B cell (primary cell): ENCODE data around the gene CTCFL. TPM values are rescaled to one million over a fixed set of nuclear protein-coding genes. Genes with fewer than 3 reads are reported as not detected.

Source experiments
- ATAC-seq: fragments of 200-7000 bp; cut with Tn5 transposase; one replicate; pipeline ENCODE4 v1.10.0; 2021; ENCODE audit warnings: low read depth, mild to moderate bottlenecking, moderate number of reproducible peaks, moderate library complexity
- CTCF ChIA-PET: fragments of 350-600 bp; sonication (Branson Sonifier 250); formaldehyde crosslinking; loops from one replicate; lab custom pipeline; 2021; ENCODE audit warnings: antibody characterized with exemption, inconsistent platforms; lab: Charles Lee
- POLR2A ChIA-PET: fragments of 350-600 bp; sonication (Branson Sonifier 250); formaldehyde crosslinking; loops from one replicate; lab custom pipeline; 2021; ENCODE audit warnings: antibody characterized with exemption; lab: Charles Lee
- DNase-seq: peaks from one replicate; pipeline ENCODE4 v3.0.0; 2013
- H2AFZ ChIP-seq: 2 replicates; pipeline ENCODE4 v1.6.1; 2012; ENCODE audit warnings: mild to moderate bottlenecking, low read depth, low read length; ENCODE audit not compliant: insufficient read depth, poor library complexity, severe bottlenecking
- H3K27ac ChIP-seq, 2 donors: 1 replicate in 1 of 2; 2 replicates in 1 of 2; pipeline ENCODE4 v1.5.1; 2012 to 2013; ENCODE audit warnings: low read length in 2 of 2, mild to moderate bottlenecking in 2 of 2, moderate library complexity in 1 of 2
- H3K27me3 ChIP-seq, 4 experiments: fragments of 200-600 bp in 1 of 4; sonication (generic) in 1 of 4; replicated peaks in 1 of 4; 1 replicate in 2 of 4; 2 replicates in 2 of 4; pipeline versions ENCODE4 v1.6.1 to v1.7.0; 2013 to 2016; ENCODE audit warnings: low read length in 3 of 4, mild to moderate bottlenecking in 2 of 4, mixed read lengths in 1 of 4, moderate library complexity in 1 of 4; ENCODE audit not compliant: insufficient read depth in 4 of 4, control insufficient read depth in 3 of 4; ENCODE audit errors: control extremely low read depth in 1 of 4
- H3K36me3 ChIP-seq, 2 experiments: replicated peaks in 1 of 2; 1 replicate in 1 of 2; 2 replicates in 1 of 2; pipeline versions ENCODE4 v1.6.1 to v1.7.1; 2013; ENCODE audit warnings: low read length in 1 of 2; ENCODE audit not compliant: insufficient read depth in 2 of 2, control insufficient read depth in 1 of 2; ENCODE audit errors: control extremely low read depth in 1 of 2, extremely low read depth in 1 of 2
- H3K4me1 ChIP-seq, 2 donors: fragments of 200-600 bp in 1 of 2; sonication (generic) in 1 of 2; 1 replicate in 1 of 2; 2 replicates in 1 of 2; pipeline versions ENCODE4 v1.5.1 to v1.6.1; 2013 to 2017; ENCODE audit warnings: low read length in 2 of 2; ENCODE audit not compliant: control insufficient read depth in 2 of 2, insufficient read depth in 2 of 2
- H3K4me2 ChIP-seq: replicated peaks from 2 replicates; pipeline ENCODE3; 2012; ENCODE audit warnings: mild to moderate bottlenecking, low read depth, low read length; ENCODE audit not compliant: poor library complexity, severe bottlenecking
- H3K4me3 ChIP-seq, 5 experiments: fragments of 200-600 bp in 1 of 5; sonication (generic) in 1 of 5; 1 replicate in 3 of 5; 2 replicates in 2 of 5; pipeline versions ENCODE4 v1.5.1 to v1.7.0; 2011 to 2016; ENCODE audit warnings: low read length in 4 of 5, mild to moderate bottlenecking in 4 of 5, low read depth in 2 of 5, control low read depth in 1 of 5, moderate library complexity in 1 of 5; ENCODE audit not compliant: insufficient read depth in 1 of 5; ENCODE audit errors: control extremely low read depth in 1 of 5, extremely low read depth in 1 of 5
- H3K79me2 ChIP-seq: fragments of 200-600 bp; sonication (generic); one replicate; pipeline ENCODE4 v1.6.0; 2016; ENCODE audit warnings: low read length; ENCODE audit not compliant: control insufficient read depth, insufficient read depth
- H3K9ac ChIP-seq: fragments of 200-600 bp; sonication (generic); 2 replicates; pipeline ENCODE4 v1.6.1; 2017; ENCODE audit warnings: mild to moderate bottlenecking, low read length, moderate library complexity
- H3K9me3 ChIP-seq, 3 donors: one replicate each; pipeline versions ENCODE4 v1.6.1 to v1.7.1; 2013; ENCODE audit warnings: low read length in 2 of 3; ENCODE audit not compliant: control insufficient read depth in 2 of 3, insufficient read depth in 1 of 3; ENCODE audit errors: control extremely low read depth in 1 of 3
- H4K20me1 ChIP-seq: 2 replicates; pipeline ENCODE4 v1.6.0; 2012; ENCODE audit warnings: mild to moderate bottlenecking, low read length; ENCODE audit not compliant: insufficient read depth, control insufficient read depth, poor library complexity, severe bottlenecking
- H3K27ac Mint-ChIP-seq: one replicate; pipeline ENCODE4 v1.8.0; 2021; ENCODE audit warnings: mixed read lengths
- H3K27me3 Mint-ChIP-seq: one replicate; pipeline ENCODE4 v1.8.0; 2021; ENCODE audit warnings: mixed read lengths
- H3K4me1 Mint-ChIP-seq: one replicate; pipeline ENCODE4 v1.8.0; 2021; ENCODE audit warnings: mixed read lengths
- H3K4me3 Mint-ChIP-seq: one replicate; pipeline ENCODE4 v1.8.0; 2021; ENCODE audit warnings: mixed read lengths
- H3K9me3 Mint-ChIP-seq: one replicate; pipeline ENCODE4 v1.8.0; 2022; ENCODE audit warnings: mixed read lengths; ENCODE audit not compliant: insufficient read depth
- EZH2 ChIP-seq: IDR thresholded peaks from 2 replicates; pipeline ENCODE4 v1.6.1; 2012; ENCODE audit warnings: borderline replicate concordance, low read depth, mild to moderate bottlenecking, moderate library complexity, low read length; ENCODE audit not compliant: insufficient read depth, poor library complexity, severe bottlenecking
- WGBS: methylation state at CpG from one replicate; pipeline ENCODE4 v1.1.5; 2013; ENCODE audit warnings: missing lambda C conversion rate; ENCODE audit not compliant: insufficient coverage; 5-methylcytosine and 5-hydroxymethylcytosine counted together
- intact Hi-C: fragments of 100-400 bp; cut with micrococcal nuclease; formaldehyde crosslinking; loops from one replicate; pipeline ENCODE4 v1.10.0; 2022
- polyA plus RNA-seq: library from polyadenylated mRNA; depleted of rRNA; stranded (reverse); fragments of >200 nt; gene quantifications from 2 replicates; pipeline ENCODE4 v1.2.3, GENCODE V29; 2012
- total RNA-seq, 2 donors: library from RNA; stranded (reverse); fragments of 120-200 nt in 1 of 2; gene quantifications; 1 replicate in 1 of 2; 2 replicates in 1 of 2; pipeline versions ENCODE4 v1.2.3 to v1.2.4, GENCODE V29; 2013 to 2022
- TF ChIP-seq, protein P1 (sequence below): fragments of 200-600 bp; IDR thresholded peaks from one replicate; pipeline ENCODE4 v1.8.0; 2022; ENCODE audit warnings: antibody characterized with exemption, mild to moderate bottlenecking

CTCFL gene
- total and polyA plus RNA-seq, 2 donors (not counting 1 experiment from before 2014, with no cell fraction given), result not detected

DNA sequence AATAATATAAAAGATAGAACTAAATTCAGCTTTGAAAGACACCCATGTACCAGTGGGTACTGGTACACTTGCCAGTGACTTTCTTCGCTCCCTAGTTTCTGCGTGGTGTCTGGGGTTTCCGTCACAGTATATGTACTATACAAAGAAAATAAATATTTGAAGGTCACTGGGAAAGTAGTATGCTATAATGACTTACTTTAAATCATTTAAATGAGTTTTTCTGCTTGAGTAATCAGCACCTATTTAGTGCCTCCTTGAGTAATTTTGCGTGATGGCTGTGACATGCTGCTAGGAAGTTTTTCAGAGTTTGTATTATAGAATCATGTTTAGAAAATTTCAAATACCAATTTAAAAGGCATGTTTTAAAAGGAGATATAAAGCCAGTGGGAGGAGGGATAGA is 3.2 kb upstream of the CTCFL start:
- ATAC-seq (no peak), DNase-seq (no peak)
- CTCF ChIA-PET, result no interaction called here
- H3K27me3 ChIP-seq, result peaks cover 0 to 4% (median 0%) of the 10 kb centered on the region in 4 experiments
- no peak overlapping the region for H3K27ac ChIP-seq
- no CpG with 5 or more reads among the region's 4 CpGs for WGBS
- H3K4me1 ChIP-seq, result no peaks in the 10 kb centered on the region
- intact Hi-C loops, result no loop called here
- no peak overlapping the region for H2AFZ ChIP-seq
- Mint-ChIP-seq H3K27ac (no peak overlapping the region), H3K4me3 (no peak overlapping the region), H3K9me3 (no peaks in the 10 kb centered on the region), H3K27me3 (peaks cover 6% of the 10 kb centered on the region), H3K4me1 (no peaks in the 10 kb centered on the region)
- no peak overlapping the region for H3K4me2 ChIP-seq
- no peaks in the 10 kb centered on the region for H4K20me1 ChIP-seq
- TF ChIP-seq, protein P1, sequence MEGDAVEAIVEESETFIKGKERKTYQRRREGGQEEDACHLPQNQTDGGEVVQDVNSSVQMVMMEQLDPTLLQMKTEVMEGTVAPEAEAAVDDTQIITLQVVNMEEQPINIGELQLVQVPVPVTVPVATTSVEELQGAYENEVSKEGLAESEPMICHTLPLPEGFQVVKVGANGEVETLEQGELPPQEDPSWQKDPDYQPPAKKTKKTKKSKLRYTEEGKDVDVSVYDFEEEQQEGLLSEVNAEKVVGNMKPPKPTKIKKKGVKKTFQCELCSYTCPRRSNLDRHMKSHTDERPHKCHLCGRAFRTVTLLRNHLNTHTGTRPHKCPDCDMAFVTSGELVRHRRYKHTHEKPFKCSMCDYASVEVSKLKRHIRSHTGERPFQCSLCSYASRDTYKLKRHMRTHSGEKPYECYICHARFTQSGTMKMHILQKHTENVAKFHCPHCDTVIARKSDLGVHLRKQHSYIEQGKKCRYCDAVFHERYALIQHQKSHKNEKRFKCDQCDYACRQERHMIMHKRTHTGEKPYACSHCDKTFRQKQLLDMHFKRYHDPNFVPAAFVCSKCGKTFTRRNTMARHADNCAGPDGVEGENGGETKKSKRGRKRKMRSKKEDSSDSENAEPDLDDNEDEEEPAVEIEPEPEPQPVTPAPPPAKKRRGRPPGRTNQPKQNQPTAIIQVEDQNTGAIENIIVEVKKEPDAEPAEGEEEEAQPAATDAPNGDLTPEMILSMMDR, result no peak
- TF ChIP-seq EZH2, result no peak
- no peaks in the 10 kb centered on the region for H3K36me3 ChIP-seq
- POLR2A ChIA-PET, result no interaction called here
- H3K79me2 ChIP-seq, result no peaks in the 10 kb centered on the region
- no peaks in the 10 kb centered on the region for H3K9me3 ChIP-seq
- no peak overlapping the region for H3K9ac ChIP-seq
- H3K4me3 ChIP-seq, result no peak overlapping the region

GRCh38 chr20:57527728-57528127 is 2.8 kb upstream of the CTCFL start:
- intact Hi-C loops, result no loop called here
- Mint-ChIP-seq H3K27me3 (peaks cover 6% of the 10 kb centered on the region), H3K27ac (no peak overlapping the region), H3K9me3 (no peaks in the 10 kb centered on the region), H3K4me1 (no peaks in the 10 kb centered on the region), H3K4me3 (no peak overlapping the region)
- no peak for TF ChIP-seq EZH2
- TF ChIP-seq, protein P1, result no peak
- no peak overlapping the region for H3K4me3 ChIP-seq
- no peak overlapping the region for H3K27ac ChIP-seq
- no peak for DNase-seq
- H3K4me2 ChIP-seq, result no peak overlapping the region
- ATAC-seq, result no peak
- H3K36me3 ChIP-seq, result no peaks in the 10 kb centered on the region
- WGBS, result 80% methylated on average over 1 of the region's 6 CpGs
- no peaks in the 10 kb centered on the region for H3K79me2 ChIP-seq
- ChIA-PET CTCF (no interaction called here), POLR2A (no interaction called here)
- no peaks in the 10 kb centered on the region for H3K4me1 ChIP-seq
- no peaks in the 10 kb centered on the region for H3K9me3 ChIP-seq
- peaks cover 0 to under 1% (median 0%) of the 10 kb centered on the region in 4 experiments for H3K27me3 ChIP-seq
- H3K9ac ChIP-seq, result no peak overlapping the region
- H2AFZ ChIP-seq, result no peak overlapping the region
- no peaks in the 10 kb centered on the region for H4K20me1 ChIP-seq
